ENCODE data around the gene MSL3.

The MSL3 gene

GRCh38 chrX:11759172-11759460 lies 1.1 kb downstream of the MSL3 start:
- H3K4me3 ChIP-seq (ENCODE audit: low read length), result peak overlapping the region; percentile 71
- TF ChIP-seq, protein P1, sequence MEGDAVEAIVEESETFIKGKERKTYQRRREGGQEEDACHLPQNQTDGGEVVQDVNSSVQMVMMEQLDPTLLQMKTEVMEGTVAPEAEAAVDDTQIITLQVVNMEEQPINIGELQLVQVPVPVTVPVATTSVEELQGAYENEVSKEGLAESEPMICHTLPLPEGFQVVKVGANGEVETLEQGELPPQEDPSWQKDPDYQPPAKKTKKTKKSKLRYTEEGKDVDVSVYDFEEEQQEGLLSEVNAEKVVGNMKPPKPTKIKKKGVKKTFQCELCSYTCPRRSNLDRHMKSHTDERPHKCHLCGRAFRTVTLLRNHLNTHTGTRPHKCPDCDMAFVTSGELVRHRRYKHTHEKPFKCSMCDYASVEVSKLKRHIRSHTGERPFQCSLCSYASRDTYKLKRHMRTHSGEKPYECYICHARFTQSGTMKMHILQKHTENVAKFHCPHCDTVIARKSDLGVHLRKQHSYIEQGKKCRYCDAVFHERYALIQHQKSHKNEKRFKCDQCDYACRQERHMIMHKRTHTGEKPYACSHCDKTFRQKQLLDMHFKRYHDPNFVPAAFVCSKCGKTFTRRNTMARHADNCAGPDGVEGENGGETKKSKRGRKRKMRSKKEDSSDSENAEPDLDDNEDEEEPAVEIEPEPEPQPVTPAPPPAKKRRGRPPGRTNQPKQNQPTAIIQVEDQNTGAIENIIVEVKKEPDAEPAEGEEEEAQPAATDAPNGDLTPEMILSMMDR (IDR thresholded peaks at IDR 0.05; ENCODE audit: insufficient read depth, low read depth, low read length, missing control alignments), result no peak
- DNase-seq (ENCODE audit: low read depth), result no peak

- peak overlapping the region; percentile 71 for H3K4me3 ChIP-seq (ENCODE audit: low read length)
- TF ChIP-seq, protein P1 (IDR thresholded peaks at IDR 0.05; ENCODE audit: insufficient read depth, low read depth, low read length, missing control alignments), result no peak
- peak; percentile 90 for DNase-seq (ENCODE audit: low read depth)
Measured at GRCh38 chrX:11759461-11760311, 1.6 kb downstream of the MSL3 start.

GRCh38 chrX:11760958-11761357 lies 2.9 kb downstream of the MSL3 start:
- H3K4me3 ChIP-seq (ENCODE audit: low read length), result no peak overlapping the region
- TF ChIP-seq, protein P1 (IDR thresholded peaks at IDR 0.05; ENCODE audit: insufficient read depth, low read depth, low read length, missing control alignments), result no peak
- DNase-seq (ENCODE audit: low read depth), result no peak

- TF ChIP-seq, protein P1 (IDR thresholded peaks at IDR 0.05; ENCODE audit: insufficient read depth, low read depth, low read length, missing control alignments), result no peak
- H3K4me3 ChIP-seq (ENCODE audit: low read length), result no peak overlapping the region
- DNase-seq (ENCODE audit: low read depth), result no peak
Measured at GRCh38 chrX:11764602-11765067, 6.6 kb downstream of the MSL3 start.

DNA sequence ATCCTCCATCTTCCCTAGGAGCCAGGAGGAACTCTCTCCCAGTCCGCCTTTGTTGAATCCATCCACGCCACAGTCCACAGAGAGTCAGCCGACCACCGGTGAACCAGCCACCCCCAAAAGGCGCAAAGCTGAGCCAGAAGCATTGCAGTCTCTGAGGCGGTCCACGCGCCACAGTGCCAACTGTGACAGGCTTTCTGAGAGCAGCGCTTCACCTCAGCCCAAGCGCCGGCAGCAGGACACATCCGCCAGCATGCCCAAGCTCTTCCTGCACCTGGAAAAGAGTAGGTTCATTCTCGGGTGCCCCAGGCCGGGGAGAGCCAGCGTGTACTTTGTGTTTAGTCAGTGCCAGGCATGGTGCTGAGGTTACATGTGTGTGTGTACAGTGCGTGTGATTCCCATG lies 7.4 kb downstream of the MSL3 start:
- H3K4me3 ChIP-seq (ENCODE audit: low read length), result no peak overlapping the region
- DNase-seq (ENCODE audit: low read depth), result no peak
- TF ChIP-seq, protein P1 (IDR thresholded peaks at IDR 0.05; ENCODE audit: insufficient read depth, low read depth, low read length, missing control alignments), result no peak

GRCh38 chrX:11766487-11766886 lies 8.4 kb downstream of the MSL3 start:
- H3K4me3 ChIP-seq (ENCODE audit: low read length), result no peak overlapping the region
- TF ChIP-seq, protein P1 (IDR thresholded peaks at IDR 0.05; ENCODE audit: insufficient read depth, low read depth, low read length, missing control alignments), result no peak
- no peak for DNase-seq (ENCODE audit: low read depth)

DNA sequence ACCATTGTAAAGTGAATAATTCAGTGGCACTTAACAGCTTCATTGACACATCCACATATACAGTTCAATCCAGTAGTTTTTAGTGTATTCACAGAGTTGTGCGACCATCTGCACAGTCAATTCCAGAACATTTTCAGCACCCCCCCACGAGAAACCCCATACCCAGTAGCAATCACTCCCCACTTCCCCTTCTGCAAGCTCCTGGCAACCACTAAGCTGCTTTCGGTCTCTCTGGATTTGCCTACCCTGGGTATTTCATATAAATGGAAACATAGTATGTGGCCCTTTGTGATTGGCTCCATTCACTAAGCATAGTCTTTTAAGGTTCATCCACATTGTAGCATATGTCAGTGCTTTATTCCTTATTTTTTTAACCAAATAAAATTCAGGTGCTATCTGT lies 10.0 kb downstream of the MSL3 start:
- H3K4me3 ChIP-seq (ENCODE audit: low read length), result no peak overlapping the region
- TF ChIP-seq, protein P1 (IDR thresholded peaks at IDR 0.05; ENCODE audit: insufficient read depth, low read depth, low read length, missing control alignments), result no peak
- DNase-seq (ENCODE audit: low read depth), result no peak
